ENCODE results near the gene IGFL3.

GRCh38 chr19:46132508-46133100 lies 8.1 kb upstream of the IGFL3 start:
- TF ChIP-seq CTCF (conservative IDR thresholded peaks at IDR 0.05 in 1 of 2, IDR thresholded peaks at IDR 0.05 in 1 of 2; ENCODE audit: low read depth in 1 of 2, low read length in 2 of 2) (no peak), EZH2 (IDR thresholded peaks at IDR 0.05; ENCODE audit: low read length, missing control alignments) (no peak)
